ENCODE results near the gene CAMK4. TPM values are rescaled to one million over a fixed set of nuclear protein-coding genes. Genes with fewer than 3 reads are reported as not detected.
A peak's percentile ranks its signal among the peaks of the same experiment; 100 is the strongest.

Gene CAMK4
- total RNA-seq, 1 donor from 2014 or later, result 11.2 TPM

GRCh38 chr5:111364992-111365391, 140.8 kb downstream of the CAMK4 start:
- DNase-seq (ENCODE audit: extremely low spot score, unreplicated experiment), result no peak
- no peak for TF ChIP-seq CTCF (conservative IDR thresholded peaks at IDR 0.05)
- Mint-ChIP-seq H3K36me3 (peaks cover 5% of the 10 kb centered on the region), H3K4me3 (no peak overlapping the region), H3K9me3 (peaks cover 9% of the 10 kb centered on the region), H3K27me3 (no peaks in the 10 kb centered on the region), H3K4me1 (ENCODE audit: unreplicated experiment) (peaks cover 4% of the 10 kb centered on the region), H3K27ac (peak overlapping the region; percentile 12)

GRCh38 chr5:111366388-111366787, 142.2 kb downstream of the CAMK4 start:
- peaks cover 8% of the 10 kb centered on the region for H3K36me3 Mint-ChIP-seq
- H3K4me3 Mint-ChIP-seq, result no peak overlapping the region
- DNase-seq (ENCODE audit: extremely low spot score, unreplicated experiment), result no peak
- H3K4me1 Mint-ChIP-seq (ENCODE audit: unreplicated experiment), result peaks cover 4% of the 10 kb centered on the region
- H3K9me3 Mint-ChIP-seq, result peaks cover 9% of the 10 kb centered on the region
- no peak for TF ChIP-seq CTCF (conservative IDR thresholded peaks at IDR 0.05)
- H3K27ac Mint-ChIP-seq, result peak overlapping the region; percentile 94
- H3K27me3 Mint-ChIP-seq, result no peaks in the 10 kb centered on the region

- Mint-ChIP-seq H3K4me1 (ENCODE audit: unreplicated experiment) (peaks cover 4% of the 10 kb centered on the region), H3K27ac (peak overlapping the region; percentile 94), H3K4me3 (peak overlapping the region; percentile 23), H3K27me3 (no peaks in the 10 kb centered on the region), H3K36me3 (peaks cover 8% of the 10 kb centered on the region), H3K9me3 (peaks cover 9% of the 10 kb centered on the region)
- DNase-seq (ENCODE audit: extremely low spot score, unreplicated experiment), result no peak
- no peak for TF ChIP-seq CTCF (conservative IDR thresholded peaks at IDR 0.05)
These were observed 142.9 kb downstream of the CAMK4 start for GRCh38 chr5:111367115-111367514.

GRCh38 chr5:111372799-111373198, 148.6 kb downstream of the CAMK4 start:
- no peaks in the 10 kb centered on the region for H3K4me1 Mint-ChIP-seq (ENCODE audit: unreplicated experiment)
- TF ChIP-seq CTCF (conservative IDR thresholded peaks at IDR 0.05), result no peak
- peaks cover 3% of the 10 kb centered on the region for H3K36me3 Mint-ChIP-seq
- DNase-seq (ENCODE audit: extremely low spot score, unreplicated experiment), result no peak
- no peak overlapping the region for H3K27ac Mint-ChIP-seq
- H3K4me3 Mint-ChIP-seq, result no peak overlapping the region
- no peaks in the 10 kb centered on the region for H3K27me3 Mint-ChIP-seq
- H3K9me3 Mint-ChIP-seq, result peaks cover 9% of the 10 kb centered on the region

- no peaks in the 10 kb centered on the region for H3K4me1 Mint-ChIP-seq (ENCODE audit: unreplicated experiment)
- no peak overlapping the region for H3K4me3 Mint-ChIP-seq
- no peak for TF ChIP-seq CTCF (conservative IDR thresholded peaks at IDR 0.05)
- DNase-seq (ENCODE audit: extremely low spot score, unreplicated experiment), result no peak
- peaks cover 3% of the 10 kb centered on the region for H3K36me3 Mint-ChIP-seq
- H3K27me3 Mint-ChIP-seq, result no peaks in the 10 kb centered on the region
- peaks cover 5% of the 10 kb centered on the region for H3K9me3 Mint-ChIP-seq
- no peak overlapping the region for H3K27ac Mint-ChIP-seq
These were observed 150.2 kb downstream of the CAMK4 start for GRCh38 chr5:111374380-111374779.

- Mint-ChIP-seq H3K4me3 (no peak overlapping the region), H3K36me3 (peaks cover 3% of the 10 kb centered on the region), H3K27ac (no peak overlapping the region), H3K27me3 (no peaks in the 10 kb centered on the region), H3K9me3 (peaks cover 5% of the 10 kb centered on the region), H3K4me1 (ENCODE audit: unreplicated experiment) (no peaks in the 10 kb centered on the region)
- TF ChIP-seq CTCF (conservative IDR thresholded peaks at IDR 0.05), result no peak
- DNase-seq (ENCODE audit: extremely low spot score, unreplicated experiment), result no peak
These were observed 151.5 kb downstream of the CAMK4 start for GRCh38 chr5:111375645-111376044.

Measured in type B pancreatic cell (in vitro differentiated cells).